Erythroblast (primary cell): ENCODE data around the gene MAB21L4.

Experiments
- GATA1 ChIP-seq: IDR thresholded peaks from 2 replicates; pipeline ENCODE4 v1.6.1; 2011; ENCODE audit warnings: low read depth, mild to moderate bottlenecking, control low read depth, low read length, moderate library complexity
- POLR2A ChIP-seq: IDR thresholded peaks from 2 replicates; pipeline ENCODE4 v1.6.1; 2011; ENCODE audit warnings: mild to moderate bottlenecking, low read length

- no peak for TF ChIP-seq POLR2A
- TF ChIP-seq GATA1, result no peak
These were observed 16.9 kb downstream of the MAB21L4 start for GRCh38 chr2:240879105-240879504.
